Activated T-helper 1 cell treated with Interleukin-2 at 50 U/mL for 16 hours (primary cell): ENCODE results near the gene UMPS.
"Not testable (repeated sequence)": the region's sequence is repeated elsewhere in the genome, so short reads cannot be mapped to it uniquely, and the experiment has no call there.

Experiments
- DNase-seq: peaks from one replicate; pipeline ENCODE4 v3.0.0-alpha.2; 2020; ENCODE audit warnings: low read depth

UMPS gene

GRCh38 chr3:124780356-124780755, 50.1 kb downstream of the UMPS start:
- no peak for DNase-seq

GRCh38 chr3:124780761-124781475, 50.7 kb downstream of the UMPS start:
- DNase-seq = no peak

GRCh38 chr3:124781476-124782376, 51.5 kb downstream of the UMPS start:
- no peak for DNase-seq

GRCh38 chr3:124782377-124782712, 52.1 kb downstream of the UMPS start:
- DNase-seq = not testable (repeated sequence)

GRCh38 chr3:124783696-124784095, 53.4 kb downstream of the UMPS start:
- DNase-seq = no peak

- DNase-seq = no peak
Measured at GRCh38 chr3:124784686-124785382, 54.6 kb downstream of the UMPS start.

GRCh38 chr3:124785973-124786372, 55.7 kb downstream of the UMPS start:
- DNase-seq = no peak

- no peak for DNase-seq
Measured at GRCh38 chr3:124786511-124787241, 56.4 kb downstream of the UMPS start.

GRCh38 chr3:124787476-124788195, 57.4 kb downstream of the UMPS start:
- DNase-seq = no peak

- no peak for DNase-seq
Measured at GRCh38 chr3:124788254-124788745, 58.0 kb downstream of the UMPS start.

- not testable (repeated sequence) for DNase-seq
Measured at GRCh38 chr3:124789103-124789502, 58.9 kb downstream of the UMPS start.

GRCh38 chr3:124791142-124791541, 60.9 kb downstream of the UMPS start:
- no peak for DNase-seq

- DNase-seq = no peak
Measured at GRCh38 chr3:124791639-124792151, 61.4 kb downstream of the UMPS start.

- no peak for DNase-seq
Measured at GRCh38 chr3:124792341-124793040, 62.2 kb downstream of the UMPS start.

- DNase-seq = no peak
Measured at GRCh38 chr3:124793054-124793739, 62.9 kb downstream of the UMPS start.

- DNase-seq = no peak
Measured at GRCh38 chr3:124796477-124796876, 66.2 kb downstream of the UMPS start.

- DNase-seq = no peak
Measured at GRCh38 chr3:124797426-124797945, 67.2 kb downstream of the UMPS start.
